Ishikawa (cell line): ENCODE results near the gene BHLHE41.
A peak's percentile ranks its signal among the peaks of the same experiment; 100 is the strongest.

Experiments used
- CEBPB ChIP-seq: IDR thresholded peaks from 2 replicates; pipeline ENCODE4 v1.6.1; 2012
- CREB1 ChIP-seq: IDR thresholded peaks from 2 replicates; pipeline ENCODE4 v1.6.1; 2012; ENCODE audit warnings: low read depth
- EGR1 ChIP-seq: IDR thresholded peaks from 2 replicates; pipeline ENCODE4 v1.6.1; 2012
- EP300 ChIP-seq: IDR thresholded peaks from 2 replicates; pipeline ENCODE4 v1.6.1; 2012; ENCODE audit warnings: borderline replicate concordance
- FOXM1 ChIP-seq: IDR thresholded peaks from 2 replicates; pipeline ENCODE4 v1.6.1; 2012; ENCODE audit warnings: low read depth, borderline replicate concordance
- NFIC ChIP-seq: IDR thresholded peaks from 2 replicates; pipeline ENCODE4 v1.6.1; 2012
- RAD21 ChIP-seq: IDR thresholded peaks from 2 replicates; pipeline ENCODE4 v1.6.1; 2012; ENCODE audit warnings: low read depth
- TAF1 ChIP-seq: IDR thresholded peaks from 2 replicates; pipeline ENCODE4 v1.6.1; 2012; ENCODE audit warnings: low read depth, mild to moderate bottlenecking
- TCF12 ChIP-seq: IDR thresholded peaks from 2 replicates; pipeline ENCODE4 v1.6.1; 2012; ENCODE audit warnings: low read depth
- TEAD4 ChIP-seq: IDR thresholded peaks from 2 replicates; pipeline ENCODE4 v1.6.1; 2012
- YY1 ChIP-seq: IDR thresholded peaks from 2 replicates; pipeline ENCODE4 v1.6.1; 2012; ENCODE audit warnings: low read depth
- ZBTB7A ChIP-seq: IDR thresholded peaks from 2 replicates; pipeline ENCODE4 v1.6.1; 2012; ENCODE audit warnings: low read depth
- TF ChIP-seq, protein P1 (sequence below): IDR thresholded peaks from 2 replicates; pipeline ENCODE4 v1.6.1; 2012; ENCODE audit warnings: low read depth, mild to moderate bottlenecking
- TF ChIP-seq, protein P2 (sequence below): IDR thresholded peaks from 2 replicates; pipeline ENCODE4 v1.6.1; 2012
- TF ChIP-seq, protein P3 (sequence below): IDR thresholded peaks from 2 replicates; pipeline ENCODE4 v1.6.1; 2012

Gene BHLHE41

DNA sequence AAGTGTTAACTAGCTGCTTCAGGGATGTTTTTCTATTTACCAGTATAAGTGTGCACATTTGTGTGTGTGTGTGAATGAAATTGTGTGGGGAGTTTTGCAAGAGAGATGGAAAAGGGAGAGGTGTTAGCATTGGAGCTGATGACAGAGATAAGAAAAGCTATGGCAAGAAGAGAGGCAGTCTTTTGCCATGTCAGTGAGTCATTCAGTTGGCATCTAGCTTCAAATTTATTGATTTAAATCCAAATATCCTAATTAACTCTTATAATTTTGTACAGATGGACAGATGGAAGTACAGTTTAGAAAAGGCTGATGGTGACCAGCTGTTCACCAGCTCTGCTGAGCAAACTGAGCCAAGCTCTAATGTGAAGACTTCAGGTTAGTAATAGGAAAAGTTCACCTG, 3.3 kb upstream of the BHLHE41 start:
- TF ChIP-seq EP300 (no peak), TAF1 (no peak), RAD21 (no peak), YY1 (no peak), TCF12 (no peak), TEAD4 (no peak), EGR1 (no peak), ZBTB7A (no peak), CEBPB (no peak)
- TF ChIP-seq, protein P1, sequence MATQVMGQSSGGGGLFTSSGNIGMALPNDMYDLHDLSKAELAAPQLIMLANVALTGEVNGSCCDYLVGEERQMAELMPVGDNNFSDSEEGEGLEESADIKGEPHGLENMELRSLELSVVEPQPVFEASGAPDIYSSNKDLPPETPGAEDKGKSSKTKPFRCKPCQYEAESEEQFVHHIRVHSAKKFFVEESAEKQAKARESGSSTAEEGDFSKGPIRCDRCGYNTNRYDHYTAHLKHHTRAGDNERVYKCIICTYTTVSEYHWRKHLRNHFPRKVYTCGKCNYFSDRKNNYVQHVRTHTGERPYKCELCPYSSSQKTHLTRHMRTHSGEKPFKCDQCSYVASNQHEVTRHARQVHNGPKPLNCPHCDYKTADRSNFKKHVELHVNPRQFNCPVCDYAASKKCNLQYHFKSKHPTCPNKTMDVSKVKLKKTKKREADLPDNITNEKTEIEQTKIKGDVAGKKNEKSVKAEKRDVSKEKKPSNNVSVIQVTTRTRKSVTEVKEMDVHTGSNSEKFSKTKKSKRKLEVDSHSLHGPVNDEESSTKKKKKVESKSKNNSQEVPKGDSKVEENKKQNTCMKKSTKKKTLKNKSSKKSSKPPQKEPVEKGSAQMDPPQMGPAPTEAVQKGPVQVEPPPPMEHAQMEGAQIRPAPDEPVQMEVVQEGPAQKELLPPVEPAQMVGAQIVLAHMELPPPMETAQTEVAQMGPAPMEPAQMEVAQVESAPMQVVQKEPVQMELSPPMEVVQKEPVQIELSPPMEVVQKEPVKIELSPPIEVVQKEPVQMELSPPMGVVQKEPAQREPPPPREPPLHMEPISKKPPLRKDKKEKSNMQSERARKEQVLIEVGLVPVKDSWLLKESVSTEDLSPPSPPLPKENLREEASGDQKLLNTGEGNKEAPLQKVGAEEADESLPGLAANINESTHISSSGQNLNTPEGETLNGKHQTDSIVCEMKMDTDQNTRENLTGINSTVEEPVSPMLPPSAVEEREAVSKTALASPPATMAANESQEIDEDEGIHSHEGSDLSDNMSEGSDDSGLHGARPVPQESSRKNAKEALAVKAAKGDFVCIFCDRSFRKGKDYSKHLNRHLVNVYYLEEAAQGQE, result no peak
- TF ChIP-seq, protein P2, sequence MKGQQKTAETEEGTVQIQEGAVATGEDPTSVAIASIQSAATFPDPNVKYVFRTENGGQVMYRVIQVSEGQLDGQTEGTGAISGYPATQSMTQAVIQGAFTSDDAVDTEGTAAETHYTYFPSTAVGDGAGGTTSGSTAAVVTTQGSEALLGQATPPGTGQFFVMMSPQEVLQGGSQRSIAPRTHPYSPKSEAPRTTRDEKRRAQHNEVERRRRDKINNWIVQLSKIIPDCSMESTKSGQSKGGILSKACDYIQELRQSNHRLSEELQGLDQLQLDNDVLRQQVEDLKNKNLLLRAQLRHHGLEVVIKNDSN, result no peak
- TF ChIP-seq, protein P3, sequence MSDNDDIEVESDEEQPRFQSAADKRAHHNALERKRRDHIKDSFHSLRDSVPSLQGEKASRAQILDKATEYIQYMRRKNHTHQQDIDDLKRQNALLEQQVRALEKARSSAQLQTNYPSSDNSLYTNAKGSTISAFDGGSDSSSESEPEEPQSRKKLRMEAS, result no peak

DNA sequence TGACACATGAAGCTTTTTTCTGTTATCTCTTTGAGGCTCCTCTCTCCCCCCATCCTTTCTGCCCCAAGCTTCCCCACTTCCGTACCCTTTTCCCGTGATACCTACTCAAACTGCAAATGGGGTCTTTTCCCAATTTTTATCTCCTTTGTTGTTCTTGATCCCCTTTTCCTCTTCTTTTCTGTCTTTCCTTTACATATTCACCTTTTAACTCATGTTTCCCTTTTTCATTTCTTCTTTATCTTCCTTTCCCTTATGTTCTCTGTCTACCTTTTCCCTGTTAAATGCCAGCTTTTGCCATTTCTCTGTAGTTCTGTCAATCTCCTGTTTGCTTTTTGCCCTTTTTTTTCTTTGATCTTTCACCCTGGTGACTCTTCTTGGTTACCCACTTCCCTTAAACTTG, 2.6 kb upstream of the BHLHE41 start:
- no peak for TF ChIP-seq FOXM1
- no peak for TF ChIP-seq TCF12
- TF ChIP-seq TAF1, result no peak
- TF ChIP-seq, protein P3, result no peak
- no peak for TF ChIP-seq CEBPB
- TF ChIP-seq RAD21, result no peak
- no peak for TF ChIP-seq YY1
- no peak for TF ChIP-seq NFIC
- TF ChIP-seq, protein P1, result no peak
- TF ChIP-seq TEAD4, result no peak
- no peak for TF ChIP-seq ZBTB7A

DNA sequence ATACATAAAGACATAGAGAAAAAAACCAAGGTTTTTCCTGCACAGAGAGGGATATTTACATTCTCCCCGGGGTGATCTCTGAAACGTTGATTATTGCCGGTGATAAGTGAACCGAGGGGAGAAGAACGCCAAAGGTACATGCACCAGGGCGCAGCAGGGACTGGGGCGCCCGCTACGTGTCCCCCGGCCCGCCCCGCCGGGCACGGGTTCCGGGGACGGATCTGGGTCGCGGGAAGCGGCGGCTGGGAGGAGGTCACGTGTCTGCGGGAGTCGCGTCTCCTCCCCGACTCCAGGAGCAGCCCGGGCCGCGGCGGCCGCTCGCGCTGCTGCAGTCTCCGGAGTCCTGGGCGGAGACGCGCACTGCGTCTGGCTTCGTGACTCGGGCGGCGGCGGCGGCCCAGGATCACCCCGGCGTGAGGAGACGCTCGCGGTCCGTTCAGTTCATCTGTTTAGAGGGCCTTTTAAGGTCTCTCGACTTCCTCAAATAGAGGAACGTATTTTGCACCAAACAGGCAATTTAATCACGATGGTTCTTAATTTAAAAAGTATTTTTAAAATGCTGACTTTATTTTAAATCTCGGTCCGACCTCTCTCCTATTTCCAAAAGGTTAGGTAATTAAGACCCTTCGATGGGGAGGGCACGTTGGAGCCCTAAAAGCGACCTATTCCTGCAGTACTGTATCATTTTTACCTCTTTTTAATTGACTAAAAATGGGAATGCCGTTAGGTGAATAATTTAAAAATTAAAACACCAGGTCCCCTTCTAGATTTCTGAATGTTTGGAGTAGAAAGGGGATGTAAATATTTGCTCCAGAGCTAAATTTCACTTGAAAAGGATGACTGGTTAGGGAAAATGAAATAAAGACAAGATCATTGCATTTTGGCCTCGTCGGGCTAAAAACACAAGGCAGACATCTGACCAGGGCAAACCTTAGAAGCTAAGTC, 1.8 kb upstream of the BHLHE41 start:
- TF ChIP-seq TAF1, result 0 out of 2 replicates have a peak, but pooled peaks have one; percentile 35
- TF ChIP-seq ZBTB7A, result 0 out of 2 replicates have a peak, but pooled peaks have one; percentile 27
- 0 out of 2 replicates have a peak, but pooled peaks have one; percentile 0 for TF ChIP-seq RAD21
- TF ChIP-seq CEBPB, result no peak
- no peak for TF ChIP-seq CREB1
- no peak for TF ChIP-seq TEAD4
- TF ChIP-seq, protein P2, result peak; percentile 94
- no peak for TF ChIP-seq FOXM1
- TF ChIP-seq NFIC, result no peak; the same call in 1 of the 2 replicates
- TF ChIP-seq, protein P3, result peak; percentile 62
- peak; percentile 28; the same call in 1 of the 2 replicates for TF ChIP-seq EP300
- TF ChIP-seq YY1, result 0 out of 2 replicates have a peak, but pooled peaks have one; percentile 14
- TF ChIP-seq EGR1, result no peak
- TF ChIP-seq TCF12, result peak; percentile 46; the same call in 1 of the 2 replicates
- TF ChIP-seq, protein P1, result no peak
